ENCODE measurements around the gene SPTBN1.

Gene SPTBN1

GRCh38 chr2:54420524-54421172 lies 35.5 kb upstream of the SPTBN1 start:
- H3K4me1 ChIP-seq (ENCODE audit: control insufficient read depth, insufficient read depth, low read length, unreplicated experiment) = peaks cover 3% of the 10 kb centered on the region
- H3K79me2 ChIP-seq (ENCODE audit: control insufficient read depth, insufficient read depth, low read length, unreplicated experiment) = no peaks in the 10 kb centered on the region
- no peak overlapping the region for H2AFZ ChIP-seq (ENCODE audit: low read length, unreplicated experiment)
- H3K36me3 ChIP-seq (ENCODE audit: insufficient read depth, low read length) = no peaks in the 10 kb centered on the region
- no peak overlapping the region for H3K4me3 ChIP-seq (ENCODE audit: low read depth, low read length)
- H3K27me3 ChIP-seq (ENCODE audit: insufficient read depth, low read length) = no peaks in the 10 kb centered on the region
- H3K27ac ChIP-seq (ENCODE audit: low read depth, low read length) = no peak overlapping the region

DNA sequence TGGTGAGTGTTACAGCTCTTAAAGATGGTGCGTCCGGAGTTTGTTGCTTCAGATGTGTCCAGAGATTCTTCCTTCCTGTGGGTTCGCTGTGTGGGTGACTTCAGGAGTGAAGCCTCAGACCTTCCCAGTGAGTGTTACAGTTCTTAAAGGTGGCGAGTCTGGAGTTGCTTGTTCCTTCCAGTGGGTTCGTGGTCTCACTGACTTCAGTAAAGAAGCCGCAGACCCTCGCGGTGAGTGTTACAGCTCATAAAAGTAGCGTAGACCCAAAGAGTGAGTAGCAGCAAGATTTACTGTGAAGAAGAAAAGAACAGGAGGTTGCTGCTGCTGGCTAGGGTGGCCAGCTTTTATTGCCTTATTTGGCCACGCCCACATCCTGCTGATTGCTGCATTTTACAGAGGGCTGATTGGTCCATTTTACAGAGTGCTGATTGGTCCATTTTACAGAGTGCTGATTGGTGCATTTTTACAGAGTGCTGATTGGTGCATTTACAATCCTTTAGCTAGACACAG lies 34.0 kb upstream of the SPTBN1 start:
- H3K27ac ChIP-seq (ENCODE audit: low read depth, low read length) = no peak overlapping the region
- H3K4me1 ChIP-seq (ENCODE audit: control insufficient read depth, insufficient read depth, low read length, unreplicated experiment) = peaks cover 3% of the 10 kb centered on the region
- no peak overlapping the region for H3K4me3 ChIP-seq (ENCODE audit: low read depth, low read length)
- no peaks in the 10 kb centered on the region for H3K27me3 ChIP-seq (ENCODE audit: insufficient read depth, low read length)
- no peaks in the 10 kb centered on the region for H3K79me2 ChIP-seq (ENCODE audit: control insufficient read depth, insufficient read depth, low read length, unreplicated experiment)
- H3K36me3 ChIP-seq (ENCODE audit: insufficient read depth, low read length) = no peaks in the 10 kb centered on the region
- H2AFZ ChIP-seq (ENCODE audit: low read length, unreplicated experiment) = no peak overlapping the region

GRCh38 chr2:54423213-54423612 lies 32.9 kb upstream of the SPTBN1 start:
- Histone ChIP-seq H3K79me2 (ENCODE audit: control insufficient read depth, insufficient read depth, low read length, unreplicated experiment) (no peaks in the 10 kb centered on the region), H3K4me1 (ENCODE audit: control insufficient read depth, insufficient read depth, low read length, unreplicated experiment) (peaks cover 3% of the 10 kb centered on the region), H2AFZ (ENCODE audit: low read length, unreplicated experiment) (no peak overlapping the region), H3K4me3 (ENCODE audit: low read depth, low read length) (no peak overlapping the region), H3K27me3 (ENCODE audit: insufficient read depth, low read length) (no peaks in the 10 kb centered on the region), H3K36me3 (ENCODE audit: insufficient read depth, low read length) (no peaks in the 10 kb centered on the region), H3K27ac (ENCODE audit: low read depth, low read length) (no peak overlapping the region)

GRCh38 chr2:54424555-54425163 lies 31.5 kb upstream of the SPTBN1 start:
- Histone ChIP-seq H3K4me1 (ENCODE audit: control insufficient read depth, insufficient read depth, low read length, unreplicated experiment) (peaks cover 8% of the 10 kb centered on the region), H3K27me3 (ENCODE audit: insufficient read depth, low read length) (no peaks in the 10 kb centered on the region), H2AFZ (ENCODE audit: low read length, unreplicated experiment) (no peak overlapping the region), H3K27ac (ENCODE audit: low read depth, low read length) (no peak overlapping the region), H3K4me3 (ENCODE audit: low read depth, low read length) (no peak overlapping the region), H3K36me3 (ENCODE audit: insufficient read depth, low read length) (no peaks in the 10 kb centered on the region), H3K79me2 (ENCODE audit: control insufficient read depth, insufficient read depth, low read length, unreplicated experiment) (no peaks in the 10 kb centered on the region)

GRCh38 chr2:54428108-54428831 lies 27.9 kb upstream of the SPTBN1 start:
- no peaks in the 10 kb centered on the region for H3K79me2 ChIP-seq (ENCODE audit: control insufficient read depth, insufficient read depth, low read length, unreplicated experiment)
- H3K27ac ChIP-seq (ENCODE audit: low read depth, low read length) = no peak overlapping the region
- no peaks in the 10 kb centered on the region for H3K36me3 ChIP-seq (ENCODE audit: insufficient read depth, low read length)
- H3K27me3 ChIP-seq (ENCODE audit: insufficient read depth, low read length) = no peaks in the 10 kb centered on the region
- peaks cover 8% of the 10 kb centered on the region for H3K4me1 ChIP-seq (ENCODE audit: control insufficient read depth, insufficient read depth, low read length, unreplicated experiment)
- H2AFZ ChIP-seq (ENCODE audit: low read length, unreplicated experiment) = peak overlapping the region; percentile 76
- H3K4me3 ChIP-seq (ENCODE audit: low read depth, low read length) = no peak overlapping the region

- H3K27ac ChIP-seq (ENCODE audit: low read depth, low read length) = no peak overlapping the region
- no peak overlapping the region for H3K4me3 ChIP-seq (ENCODE audit: low read depth, low read length)
- peaks cover 8% of the 10 kb centered on the region for H3K4me1 ChIP-seq (ENCODE audit: control insufficient read depth, insufficient read depth, low read length, unreplicated experiment)
- no peaks in the 10 kb centered on the region for H3K27me3 ChIP-seq (ENCODE audit: insufficient read depth, low read length)
- peak overlapping the region; percentile 76 for H2AFZ ChIP-seq (ENCODE audit: low read length, unreplicated experiment)
- no peaks in the 10 kb centered on the region for H3K79me2 ChIP-seq (ENCODE audit: control insufficient read depth, insufficient read depth, low read length, unreplicated experiment)
- H3K36me3 ChIP-seq (ENCODE audit: insufficient read depth, low read length) = no peaks in the 10 kb centered on the region
Observed at GRCh38 chr2:54429054-54429453, 27.1 kb upstream of the SPTBN1 start.

DNA sequence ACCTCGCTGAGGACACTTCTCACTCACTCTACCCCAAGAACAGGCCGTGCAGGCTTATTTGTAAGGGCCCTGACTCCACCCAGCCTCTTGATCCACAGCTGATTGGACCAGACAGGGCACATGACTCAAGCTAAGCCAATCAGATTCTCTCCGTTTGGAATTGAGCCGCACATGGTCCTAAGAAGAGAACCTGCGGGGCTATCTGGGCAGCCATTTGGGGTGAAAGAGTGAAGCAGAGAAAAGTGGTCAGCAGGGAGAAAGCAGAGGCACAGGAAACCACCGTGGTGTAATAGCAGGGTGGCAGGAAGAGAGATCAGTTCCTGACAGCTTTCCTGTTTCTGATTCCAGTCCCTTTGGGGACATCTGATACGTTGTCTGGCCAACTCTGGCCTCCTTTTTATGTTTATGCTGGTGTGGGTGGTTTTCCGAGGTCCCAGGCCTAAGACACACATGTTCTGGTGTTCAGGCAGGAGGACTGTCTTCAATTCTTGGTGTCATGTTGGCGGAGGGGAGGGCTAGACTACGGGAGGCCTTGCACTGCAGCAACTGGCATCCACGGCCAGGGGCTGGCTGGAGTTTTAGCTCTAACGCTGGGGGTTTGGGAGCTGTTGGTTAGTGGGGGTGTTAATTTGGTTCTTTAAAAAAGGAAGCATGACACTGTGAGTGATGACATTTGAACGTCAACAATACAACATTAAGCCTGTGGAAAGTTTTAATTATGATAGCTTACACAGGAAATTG lies 26.1 kb upstream of the SPTBN1 start:
- H3K79me2 ChIP-seq (ENCODE audit: control insufficient read depth, insufficient read depth, low read length, unreplicated experiment) = no peaks in the 10 kb centered on the region
- H2AFZ ChIP-seq (ENCODE audit: low read length, unreplicated experiment) = no peak overlapping the region
- H3K27me3 ChIP-seq (ENCODE audit: insufficient read depth, low read length) = no peaks in the 10 kb centered on the region
- H3K27ac ChIP-seq (ENCODE audit: low read depth, low read length) = no peak overlapping the region
- H3K4me3 ChIP-seq (ENCODE audit: low read depth, low read length) = no peak overlapping the region
- H3K4me1 ChIP-seq (ENCODE audit: control insufficient read depth, insufficient read depth, low read length, unreplicated experiment) = peaks cover 8% of the 10 kb centered on the region
- H3K36me3 ChIP-seq (ENCODE audit: insufficient read depth, low read length) = no peaks in the 10 kb centered on the region

GRCh38 chr2:54430649-54431048 lies 25.5 kb upstream of the SPTBN1 start:
- H3K4me3 ChIP-seq (ENCODE audit: low read depth, low read length) = no peak overlapping the region
- no peaks in the 10 kb centered on the region for H3K79me2 ChIP-seq (ENCODE audit: control insufficient read depth, insufficient read depth, low read length, unreplicated experiment)
- H3K27me3 ChIP-seq (ENCODE audit: insufficient read depth, low read length) = no peaks in the 10 kb centered on the region
- no peaks in the 10 kb centered on the region for H3K36me3 ChIP-seq (ENCODE audit: insufficient read depth, low read length)
- no peak overlapping the region for H2AFZ ChIP-seq (ENCODE audit: low read length, unreplicated experiment)
- H3K27ac ChIP-seq (ENCODE audit: low read depth, low read length) = no peak overlapping the region
- H3K4me1 ChIP-seq (ENCODE audit: control insufficient read depth, insufficient read depth, low read length, unreplicated experiment) = peaks cover 8% of the 10 kb centered on the region

DNA sequence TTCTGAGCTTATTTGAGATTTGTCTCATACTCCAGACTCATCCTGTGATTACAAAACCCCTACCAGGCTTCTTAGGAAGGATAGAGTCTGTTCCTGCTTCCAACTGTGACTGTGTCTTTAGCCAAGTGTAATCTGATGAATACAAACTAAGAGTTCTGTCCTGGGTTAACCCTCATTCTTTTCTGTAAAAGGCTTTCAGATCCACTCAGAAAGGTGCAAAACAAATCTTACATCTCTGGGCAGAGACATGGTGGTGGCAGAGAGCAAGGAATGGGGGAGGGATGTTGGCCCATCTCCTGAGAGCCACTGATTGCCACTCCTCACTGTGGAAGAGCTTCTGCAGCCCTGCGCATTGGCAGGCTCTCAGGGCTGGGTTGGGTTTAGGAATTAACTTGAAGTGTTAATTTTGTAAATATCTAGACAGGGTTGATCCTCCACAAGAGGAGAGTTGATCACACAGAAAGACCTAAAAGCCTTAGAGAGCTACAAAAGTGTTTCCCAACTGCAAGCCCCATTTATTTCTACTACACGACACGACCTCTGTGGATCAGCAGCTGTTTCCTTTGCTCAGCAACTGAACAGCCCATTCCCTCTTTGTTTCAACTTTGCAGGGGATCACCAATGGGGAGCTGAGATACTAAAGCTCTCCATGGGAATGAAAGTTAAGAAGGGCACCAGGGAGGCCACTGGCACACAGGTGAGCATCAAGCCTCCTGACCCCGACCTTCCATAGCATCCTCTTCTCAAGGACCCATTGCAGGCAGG lies 23.7 kb upstream of the SPTBN1 start:
- Histone ChIP-seq H2AFZ (ENCODE audit: low read length, unreplicated experiment) (no peak overlapping the region), H3K79me2 (ENCODE audit: control insufficient read depth, insufficient read depth, low read length, unreplicated experiment) (no peaks in the 10 kb centered on the region), H3K36me3 (ENCODE audit: insufficient read depth, low read length) (no peaks in the 10 kb centered on the region), H3K4me1 (ENCODE audit: control insufficient read depth, insufficient read depth, low read length, unreplicated experiment) (peaks cover 8% of the 10 kb centered on the region), H3K4me3 (ENCODE audit: low read depth, low read length) (no peak overlapping the region), H3K27me3 (ENCODE audit: insufficient read depth, low read length) (no peaks in the 10 kb centered on the region), H3K27ac (ENCODE audit: low read depth, low read length) (no peak overlapping the region)

DNA sequence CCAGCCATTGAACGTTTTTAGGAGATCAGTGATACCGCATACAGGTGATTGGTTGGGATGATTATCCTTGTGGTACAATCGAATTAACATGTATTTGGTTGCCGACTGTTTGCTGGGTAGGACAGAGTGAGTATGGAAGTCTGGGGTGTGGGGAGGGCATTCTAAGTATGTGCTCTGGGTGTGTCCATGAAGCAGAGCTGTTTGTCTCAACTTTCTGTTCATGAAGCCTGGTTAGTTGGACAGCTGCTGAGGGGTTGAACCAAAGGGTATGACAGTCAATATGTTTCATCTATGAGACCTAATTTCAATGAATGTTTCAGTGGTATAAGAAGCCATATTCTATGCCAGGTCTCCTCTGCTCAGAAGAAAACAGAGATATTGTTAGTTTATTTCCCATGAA lies 21.9 kb upstream of the SPTBN1 start:
- Histone ChIP-seq H3K27me3 (ENCODE audit: insufficient read depth, low read length) (no peaks in the 10 kb centered on the region), H3K4me1 (ENCODE audit: control insufficient read depth, insufficient read depth, low read length, unreplicated experiment) (no peaks in the 10 kb centered on the region), H3K4me3 (ENCODE audit: low read depth, low read length) (no peak overlapping the region), H3K79me2 (ENCODE audit: control insufficient read depth, insufficient read depth, low read length, unreplicated experiment) (no peaks in the 10 kb centered on the region), H2AFZ (ENCODE audit: low read length, unreplicated experiment) (no peak overlapping the region), H3K36me3 (ENCODE audit: insufficient read depth, low read length) (no peaks in the 10 kb centered on the region), H3K27ac (ENCODE audit: low read depth, low read length) (no peak overlapping the region)

Measured in ACC112 (cell line).